Right cardiac atrium (tissue), 5 donors: ENCODE measurements around the gene OPN3. TPM values are rescaled to one million over a fixed set of nuclear protein-coding genes. Genes with fewer than 3 reads are reported as not detected.

Source experiments
- ATAC-seq, 2 donors: fragments of 200-7000 bp; cut with Tn5 transposase; one replicate each; pipeline versions ENCODE4 v1.8.0 to v1.9.1; 2020; ENCODE audit warnings: moderate library complexity in 2 of 2, mild to moderate bottlenecking in 1 of 2
- DNase-seq, 3 donors: peaks; one replicate each; pipeline ENCODE4 v3.0.0-alpha.2; 2020
- H3K27ac ChIP-seq: one replicate; pipeline ENCODE4 v1.5.1; 2013; ENCODE audit warnings: mild to moderate bottlenecking, low read length, control low read depth, moderate library complexity
- H3K27me3 ChIP-seq: one replicate; pipeline ENCODE4 v1.6.1; 2013; ENCODE audit not compliant: control insufficient read depth, insufficient read depth
- H3K4me1 ChIP-seq: one replicate; pipeline ENCODE4 v1.6.1; 2013; ENCODE audit warnings: low read length; ENCODE audit not compliant: control insufficient read depth, insufficient read depth
- H3K4me3 ChIP-seq: one replicate; pipeline ENCODE4 v1.5.1; 2013; ENCODE audit warnings: low read length, control low read depth
- H3K9me3 ChIP-seq: one replicate; pipeline ENCODE4 v1.6.1; 2013; ENCODE audit warnings: low read length; ENCODE audit not compliant: control insufficient read depth
- WGBS: extraction: QIAGEN DNeasy Blood & Tissue Kit; methylation state at CpG from one replicate; pipeline ENCODE4 v1.1.7; 2013; 5-methylcytosine and 5-hydroxymethylcytosine counted together
- intact Hi-C, 4 donors: fragments of 100-400 bp; cut with DNase I; formaldehyde crosslinking; loops; one replicate each; pipeline versions ENCODE4 v1.11.0 to v1.14.0; 2022 to 2023
- polyA plus RNA-seq: library from polyadenylated mRNA; stranded (reverse); fragments of 200-250 nt; gene quantifications from one replicate; pipeline ENCODE4 v1.2.3, GENCODE V29; 2013
- total RNA-seq, 4 donors: library from RNA; stranded (reverse); fragmentation: NEBNext Ultra II Directional; extraction: Animal tissue kit (Norgen Biotek cat#: 25700); gene quantifications; one replicate each; pipeline ENCODE4 v1.2.1, GENCODE V29; 2021
- donor health status: healthy with polysubstance abuse.
- donor health status: DM: no; HTN: yes; CAD: no.
- donor health status: DM: no; HTN: no; CAD: no.
- donor health status: DM: no; HTN: yes; CAD: no; lungs with severe emphysema.
- donor health status: DM: yes; HTN: yes; CAD: no.

OPN3 gene
- total and polyA plus RNA-seq, 5 donors: 4.4 to 8.2 (median 7.2) TPM

- no peaks in the 10 kb centered on the region for H3K9me3 ChIP-seq
- intact Hi-C loops: no loop called here
- H3K27me3 ChIP-seq: no peaks in the 10 kb centered on the region
- DNase-seq (no peak), ATAC-seq (no peak)
- WGBS: 49% methylated on average over 4 of the region's 4 CpGs
- H3K27ac ChIP-seq: no peak overlapping the region
- no peaks in the 10 kb centered on the region for H3K4me1 ChIP-seq
- H3K4me3 ChIP-seq: no peak overlapping the region
Measured at GRCh38 chr1:241590719-241591118, 49.5 kb downstream of the OPN3 start.

- intact Hi-C loops: no loop called here
- WGBS: 86% methylated on average over 7 of the region's 7 CpGs
- no peak for DNase-seq
- no peaks in the 10 kb centered on the region for H3K4me1 ChIP-seq
- no peaks in the 10 kb centered on the region for H3K27me3 ChIP-seq
- no peak for ATAC-seq
- no peak overlapping the region for H3K27ac ChIP-seq
- no peaks in the 10 kb centered on the region for H3K9me3 ChIP-seq
- no peak overlapping the region for H3K4me3 ChIP-seq
Measured at GRCh38 chr1:241589521-241589920, 50.6 kb downstream of the OPN3 start.

DNA sequence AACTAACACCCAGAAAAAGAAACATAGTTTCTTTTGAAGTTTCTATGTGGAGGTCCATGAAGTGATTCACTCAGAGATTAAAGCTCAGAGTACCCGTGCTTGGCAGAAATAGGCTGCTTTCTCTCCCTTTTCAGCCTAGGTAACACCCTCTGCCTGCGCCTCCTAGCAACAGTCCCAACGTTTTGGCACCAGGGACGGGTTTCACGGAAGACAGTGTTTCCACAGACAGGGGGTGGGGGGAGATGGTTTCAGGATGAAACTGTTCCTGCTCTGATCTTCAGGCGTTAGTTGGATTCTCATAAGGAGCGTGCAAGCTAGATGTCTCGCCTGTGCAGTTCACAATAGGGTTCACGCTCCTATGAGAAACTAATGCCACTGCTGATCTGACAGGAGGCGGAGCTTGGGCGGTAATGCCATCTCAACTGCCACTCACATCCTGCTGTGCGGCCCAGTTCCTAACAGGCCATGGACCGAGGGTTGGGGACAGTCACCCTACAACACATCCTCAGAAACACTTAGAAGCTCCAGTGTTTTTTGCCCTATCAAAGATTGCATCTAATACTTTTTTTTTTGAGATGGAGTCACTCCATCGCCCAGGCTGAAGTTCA, 53.2 kb downstream of the OPN3 start:
- intact Hi-C loops: no loop called here
- 79% methylated on average over 14 of the region's 14 CpGs for WGBS
- Histone ChIP-seq H3K4me1 (no peaks in the 10 kb centered on the region), H3K4me3 (no peak overlapping the region), H3K9me3 (no peaks in the 10 kb centered on the region), H3K27ac (no peak overlapping the region), H3K27me3 (no peaks in the 10 kb centered on the region)
- no peak for DNase-seq
- ATAC-seq: no peak

DNA sequence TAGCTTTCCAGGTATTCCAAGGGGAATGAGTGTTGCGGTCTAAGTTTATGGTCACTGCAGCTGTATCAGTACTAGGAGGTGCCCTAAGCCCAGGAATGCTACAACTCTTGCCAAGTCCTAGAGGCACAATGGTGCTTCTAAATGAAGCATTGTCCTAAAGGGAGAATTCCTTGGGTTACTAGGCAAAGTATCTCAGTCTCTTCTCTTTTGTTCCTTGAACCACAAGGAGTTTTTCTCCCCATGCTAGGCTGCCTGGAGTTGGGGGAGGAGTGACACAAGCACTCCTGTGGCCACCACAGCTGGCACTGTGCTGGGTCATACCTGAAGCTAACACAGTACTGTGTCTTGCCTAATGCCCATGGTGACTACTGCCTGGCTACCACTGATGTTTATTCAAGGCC, 57.2 kb downstream of the OPN3 start:
- Histone ChIP-seq H3K4me1 (no peaks in the 10 kb centered on the region), H3K9me3 (no peaks in the 10 kb centered on the region), H3K27me3 (no peaks in the 10 kb centered on the region), H3K27ac (no peak overlapping the region), H3K4me3 (no peak overlapping the region)
- WGBS: 90% methylated on average over 1 of the region's 1 CpG
- intact Hi-C loops: no loop called here
- no peak for ATAC-seq
- no peak for DNase-seq

GRCh38 chr1:241579434-241579833, 60.7 kb downstream of the OPN3 start:
- no peaks in the 10 kb centered on the region for H3K4me1 ChIP-seq
- ATAC-seq (no peak), DNase-seq (no peak)
- H3K4me3 ChIP-seq: no peak overlapping the region
- intact Hi-C loops: no loop called here
- H3K27ac ChIP-seq: no peak overlapping the region
- no peaks in the 10 kb centered on the region for H3K9me3 ChIP-seq
- H3K27me3 ChIP-seq: no peaks in the 10 kb centered on the region
- WGBS: 66% methylated on average over 4 of the region's 4 CpGs

- DNase-seq (no peak), ATAC-seq (no peak)
- Histone ChIP-seq H3K9me3 (no peaks in the 10 kb centered on the region), H3K27me3 (no peaks in the 10 kb centered on the region), H3K27ac (no peak overlapping the region), H3K4me3 (no peak overlapping the region), H3K4me1 (no peaks in the 10 kb centered on the region)
- intact Hi-C loops: no loop called here
Measured at GRCh38 chr1:241574154-241574553, 66.0 kb downstream of the OPN3 start.

DNA sequence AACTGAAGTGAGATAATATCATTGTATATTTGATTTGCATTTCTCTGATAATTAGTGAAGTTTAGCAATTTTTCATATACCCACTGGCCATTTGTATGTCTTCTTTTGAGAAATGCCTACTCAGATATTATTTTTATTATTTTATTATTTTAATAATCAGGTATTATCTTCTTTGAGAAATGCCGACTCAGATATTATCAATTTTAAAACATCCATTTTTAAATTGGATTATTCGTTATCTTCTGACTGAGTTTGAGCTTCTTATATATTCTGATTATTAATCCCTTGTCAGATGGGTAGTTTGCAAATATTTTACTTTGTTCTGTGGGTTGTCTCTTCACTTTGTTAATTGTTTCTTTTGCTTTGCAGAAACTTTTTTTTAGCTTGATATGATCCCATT, 70.3 kb downstream of the OPN3 start:
- intact Hi-C loops: no loop called here
- H3K9me3 ChIP-seq: no peaks in the 10 kb centered on the region
- no peaks in the 10 kb centered on the region for H3K4me1 ChIP-seq
- H3K4me3 ChIP-seq: no peak overlapping the region
- ATAC-seq (no peak), DNase-seq (no peak)
- 82% methylated on average over 2 of the region's 2 CpGs for WGBS
- no peak overlapping the region for H3K27ac ChIP-seq
- no peaks in the 10 kb centered on the region for H3K27me3 ChIP-seq

GRCh38 chr1:241560849-241561187, 79.4 kb downstream of the OPN3 start:
- Histone ChIP-seq H3K4me1 (no peaks in the 10 kb centered on the region), H3K27me3 (no peaks in the 10 kb centered on the region), H3K4me3 (no peak overlapping the region), H3K9me3 (no peaks in the 10 kb centered on the region), H3K27ac (no peak overlapping the region)
- intact Hi-C loops: no loop called here
- ATAC-seq (no peak), DNase-seq (no peak)
- 87% methylated on average over 3 of the region's 3 CpGs for WGBS

DNA sequence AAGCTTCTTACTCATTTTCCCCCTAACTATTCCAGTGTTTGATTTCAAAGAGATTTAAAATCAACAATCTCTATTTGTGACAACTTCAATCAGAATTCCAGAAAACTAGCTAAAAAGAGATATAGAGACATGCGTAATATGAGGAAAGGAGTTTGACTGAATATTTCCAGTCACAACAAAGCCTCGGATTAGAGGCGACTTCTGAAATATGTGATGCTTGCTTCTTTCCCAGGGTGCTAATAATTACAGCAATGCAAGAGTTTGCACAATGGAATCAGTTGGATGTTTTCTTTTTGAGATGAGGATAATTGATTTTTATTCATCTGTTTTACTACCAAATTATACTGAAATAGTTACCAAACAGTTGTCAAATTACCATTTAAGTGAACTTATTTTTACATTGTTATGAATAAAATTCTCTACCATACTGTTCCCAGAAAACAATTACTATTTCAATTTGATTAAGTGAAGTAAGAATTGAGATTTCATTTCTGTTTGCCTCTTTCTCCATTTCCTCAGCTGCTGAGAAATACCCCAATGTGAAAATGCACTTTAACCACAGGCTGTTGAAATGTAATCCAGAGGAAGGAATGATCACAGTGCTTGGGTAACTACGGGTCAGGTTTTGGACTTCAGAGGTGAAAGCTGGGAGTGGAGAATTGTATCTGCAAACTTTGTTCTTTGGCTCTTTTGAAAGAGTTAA, 79.9 kb downstream of the OPN3 start:
- H3K27me3 ChIP-seq: no peaks in the 10 kb centered on the region
- H3K9me3 ChIP-seq: no peaks in the 10 kb centered on the region
- intact Hi-C loops: no loop called here
- no peaks in the 10 kb centered on the region for H3K4me1 ChIP-seq
- 80% methylated on average over 4 of the region's 4 CpGs for WGBS
- ATAC-seq (no peak), DNase-seq (no peak)
- H3K27ac ChIP-seq: no peak overlapping the region
- no peak overlapping the region for H3K4me3 ChIP-seq

DNA sequence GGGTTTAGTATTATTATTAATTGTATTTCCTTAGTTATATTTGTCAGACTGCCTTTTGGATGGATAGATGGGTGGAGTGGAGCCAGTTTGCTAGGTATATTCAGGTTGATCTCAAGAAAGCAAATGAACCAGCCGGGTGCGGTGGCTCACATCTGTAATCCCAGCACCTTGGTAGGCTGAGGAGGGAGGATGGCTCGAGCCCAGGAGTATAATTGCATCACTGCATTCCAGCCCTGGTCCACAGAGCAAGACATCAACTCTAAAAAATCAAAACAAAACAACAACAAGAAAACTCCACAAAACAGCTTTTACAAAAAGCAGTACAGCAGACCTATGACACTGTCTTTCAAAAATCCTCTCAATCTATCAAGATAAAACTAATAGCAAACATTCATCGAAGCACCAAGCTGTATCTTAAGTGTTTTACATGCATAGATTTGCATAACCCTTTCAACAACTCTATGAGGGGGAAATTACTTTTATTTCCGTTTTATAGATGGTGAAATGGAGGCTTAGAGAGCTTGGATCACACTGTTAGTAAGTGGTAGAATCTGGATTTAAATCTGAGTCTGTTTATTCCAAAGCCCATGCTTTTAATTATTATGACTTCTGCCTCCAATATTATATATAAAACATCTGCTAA, 82.5 kb downstream of the OPN3 start:
- no peak overlapping the region for H3K27ac ChIP-seq
- DNase-seq (no peak), ATAC-seq (no peak)
- H3K9me3 ChIP-seq: no peaks in the 10 kb centered on the region
- 70% methylated on average over 5 of the region's 5 CpGs for WGBS
- no peaks in the 10 kb centered on the region for H3K4me1 ChIP-seq
- intact Hi-C loops: no loop called here
- no peak overlapping the region for H3K4me3 ChIP-seq
- H3K27me3 ChIP-seq: no peaks in the 10 kb centered on the region

- no peak overlapping the region for H3K27ac ChIP-seq
- ATAC-seq: no peak
- intact Hi-C loops: no loop called here
- no peak overlapping the region for H3K4me3 ChIP-seq
- no peaks in the 10 kb centered on the region for H3K27me3 ChIP-seq
- no peaks in the 10 kb centered on the region for H3K4me1 ChIP-seq
- DNase-seq: no peak
- WGBS: 80% methylated on average over 5 of the region's 5 CpGs
- no peaks in the 10 kb centered on the region for H3K9me3 ChIP-seq
Measured at GRCh38 chr1:241557031-241557430, 83.1 kb downstream of the OPN3 start.
